Ascending aorta (tissue), 2 donors: Measurements from ENCODE around the gene LMBR1. TPM values are rescaled to one million over a fixed set of nuclear protein-coding genes. Genes with fewer than 3 reads are reported as not detected.

Experiments
- DNase-seq, 2 donors: peaks; one replicate each; pipeline ENCODE4 v3.0.0-alpha.2; 2019; ENCODE audit warnings: low spot score in 2 of 2
- H3K27ac ChIP-seq, 2 donors: fragments of 200-600 bp; sonication (generic); one replicate each; pipeline ENCODE4 v1.5.1; 2016 to 2017; ENCODE audit warnings: mild to moderate bottlenecking in 1 of 2
- H3K27me3 ChIP-seq: fragments of 200-600 bp; sonication (generic); one replicate; pipeline ENCODE4 v1.5.1; 2017
- H3K36me3 ChIP-seq, 2 donors: fragments of 200-600 bp; sonication (generic); one replicate each; pipeline ENCODE4 v1.5.1; 2016
- H3K4me1 ChIP-seq, 2 donors: fragments of 200-600 bp; sonication (generic); one replicate each; pipeline ENCODE4 v1.5.1; 2016 to 2017; ENCODE audit warnings: mild to moderate bottlenecking in 1 of 2
- H3K4me3 ChIP-seq, 2 donors: fragments of 200-600 bp; sonication (generic); one replicate each; pipeline ENCODE4 v1.5.1; 2016 to 2017; ENCODE audit warnings: mild to moderate bottlenecking in 1 of 2
- H3K9me3 ChIP-seq, 2 donors: fragments of 200-600 bp; sonication (generic); one replicate each; pipeline ENCODE4 v1.5.1; 2016
- intact Hi-C: fragments of 100-400 bp; cut with DNase I; formaldehyde crosslinking; loops from one replicate; pipeline ENCODE4 v1.15.1; 2023
- total RNA-seq: library from RNA; depleted of rRNA; stranded (reverse); fragments of >200 nt; gene quantifications from one replicate; pipeline ENCODE4 v1.1.0, GENCODE V29; 2016
- TF ChIP-seq, protein P1 (sequence below), 3 experiments: fragments of 200-600 bp in 2 of 3; fragments of 450-650 bp in 1 of 3; sonication (generic) in 2 of 3; IDR thresholded peaks; one replicate each; pipeline ENCODE4 v1.5.1; 2016 to 2019; ENCODE audit warnings: antibody characterized with exemption in 3 of 3, mild to moderate bottlenecking in 1 of 3, moderate library complexity in 1 of 3

LMBR1 gene
- total RNA-seq, 1 donor from 2014 or later: 14.8 TPM

DNA sequence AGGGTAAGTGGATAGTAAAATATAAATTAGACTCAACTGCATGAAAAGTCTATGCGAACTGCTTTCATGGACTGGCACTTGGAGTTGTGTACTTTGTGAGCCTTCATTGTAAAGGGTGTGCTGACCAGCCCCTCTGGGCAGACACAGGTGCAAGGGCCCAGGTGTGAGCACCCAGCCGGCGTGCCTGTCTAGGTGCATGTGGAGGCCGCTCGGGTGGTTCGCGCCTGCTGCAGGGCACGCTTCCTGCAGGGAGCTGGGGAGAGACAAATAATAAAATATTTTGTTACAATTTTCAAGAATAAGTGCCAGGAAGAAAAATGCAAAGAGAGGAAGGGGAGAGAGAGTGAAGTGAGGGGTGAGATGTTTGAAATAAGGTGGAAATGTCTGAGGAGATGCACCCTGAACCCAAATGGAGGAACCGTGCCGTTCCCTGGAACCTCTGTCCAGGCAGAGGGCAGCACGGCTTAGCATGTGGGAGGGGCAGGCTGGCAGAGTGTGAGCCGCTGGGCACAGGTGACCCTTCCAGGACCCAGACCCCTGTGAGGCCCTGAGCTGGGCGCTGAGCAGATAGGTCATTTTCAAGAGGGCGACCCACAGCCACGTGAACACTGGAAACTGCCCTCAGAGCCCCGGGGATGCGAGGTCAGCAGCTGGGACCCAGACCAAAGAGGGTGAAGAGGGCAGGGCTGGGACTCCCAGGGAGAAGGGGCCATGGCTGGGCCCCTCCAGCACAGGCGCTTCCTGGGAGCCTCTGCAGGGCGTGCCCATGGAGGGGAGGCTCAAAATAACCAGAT, 223.8 kb downstream of the LMBR1 start:
- no peak overlapping the region for H3K27ac ChIP-seq
- H3K9me3 ChIP-seq: no peaks in the 10 kb centered on the region
- intact Hi-C loops: no loop called here
- H3K27me3 ChIP-seq: no peaks in the 10 kb centered on the region
- peaks cover 0 to 10% of the 10 kb centered on the region in 2 donors for H3K36me3 ChIP-seq
- TF ChIP-seq, protein P1, sequence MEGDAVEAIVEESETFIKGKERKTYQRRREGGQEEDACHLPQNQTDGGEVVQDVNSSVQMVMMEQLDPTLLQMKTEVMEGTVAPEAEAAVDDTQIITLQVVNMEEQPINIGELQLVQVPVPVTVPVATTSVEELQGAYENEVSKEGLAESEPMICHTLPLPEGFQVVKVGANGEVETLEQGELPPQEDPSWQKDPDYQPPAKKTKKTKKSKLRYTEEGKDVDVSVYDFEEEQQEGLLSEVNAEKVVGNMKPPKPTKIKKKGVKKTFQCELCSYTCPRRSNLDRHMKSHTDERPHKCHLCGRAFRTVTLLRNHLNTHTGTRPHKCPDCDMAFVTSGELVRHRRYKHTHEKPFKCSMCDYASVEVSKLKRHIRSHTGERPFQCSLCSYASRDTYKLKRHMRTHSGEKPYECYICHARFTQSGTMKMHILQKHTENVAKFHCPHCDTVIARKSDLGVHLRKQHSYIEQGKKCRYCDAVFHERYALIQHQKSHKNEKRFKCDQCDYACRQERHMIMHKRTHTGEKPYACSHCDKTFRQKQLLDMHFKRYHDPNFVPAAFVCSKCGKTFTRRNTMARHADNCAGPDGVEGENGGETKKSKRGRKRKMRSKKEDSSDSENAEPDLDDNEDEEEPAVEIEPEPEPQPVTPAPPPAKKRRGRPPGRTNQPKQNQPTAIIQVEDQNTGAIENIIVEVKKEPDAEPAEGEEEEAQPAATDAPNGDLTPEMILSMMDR (IDR thresholded peaks at IDR 0.05): no peak
- no peaks in the 10 kb centered on the region for H3K4me1 ChIP-seq
- no peak overlapping the region for H3K4me3 ChIP-seq
- DNase-seq: no peak

DNA sequence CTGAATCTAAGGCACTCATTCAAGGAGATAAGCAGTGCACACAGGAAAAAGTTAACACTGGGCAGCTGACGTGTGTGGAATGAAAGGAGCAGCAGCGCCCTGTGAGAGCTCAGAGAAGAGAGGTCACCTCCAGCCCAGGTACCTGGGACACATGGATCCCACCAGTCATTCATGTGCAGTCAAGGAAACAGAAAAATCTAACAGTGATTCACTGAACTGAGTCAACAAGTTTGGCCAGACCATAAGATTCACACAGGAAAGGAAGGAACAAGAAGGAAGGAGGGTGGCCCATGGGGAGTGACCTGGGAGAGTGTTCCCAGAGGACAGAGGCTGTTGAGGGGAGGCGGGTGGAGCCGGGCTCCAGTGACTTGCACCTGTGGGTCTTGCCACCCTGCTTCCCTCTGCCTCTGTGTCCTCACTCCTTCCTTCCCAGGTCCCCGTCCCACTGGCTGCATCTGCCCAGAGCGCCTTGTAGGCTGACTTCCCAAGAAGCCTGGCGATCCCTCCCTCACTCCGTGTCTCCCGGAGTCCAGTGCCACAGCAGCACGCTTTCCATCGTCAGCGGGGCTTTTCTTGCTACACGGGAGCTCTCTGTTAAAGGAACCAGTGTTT, 224.7 kb downstream of the LMBR1 start:
- intact Hi-C loops: no loop called here
- TF ChIP-seq, protein P1 (IDR thresholded peaks at IDR 0.05): no peak
- H3K4me3 ChIP-seq: no peak overlapping the region
- H3K27ac ChIP-seq: no peak overlapping the region
- no peaks in the 10 kb centered on the region for H3K4me1 ChIP-seq
- H3K9me3 ChIP-seq: no peaks in the 10 kb centered on the region
- H3K36me3 ChIP-seq: peaks cover 0 to 10% of the 10 kb centered on the region in 2 donors
- no peaks in the 10 kb centered on the region for H3K27me3 ChIP-seq
- no peak for DNase-seq

DNA sequence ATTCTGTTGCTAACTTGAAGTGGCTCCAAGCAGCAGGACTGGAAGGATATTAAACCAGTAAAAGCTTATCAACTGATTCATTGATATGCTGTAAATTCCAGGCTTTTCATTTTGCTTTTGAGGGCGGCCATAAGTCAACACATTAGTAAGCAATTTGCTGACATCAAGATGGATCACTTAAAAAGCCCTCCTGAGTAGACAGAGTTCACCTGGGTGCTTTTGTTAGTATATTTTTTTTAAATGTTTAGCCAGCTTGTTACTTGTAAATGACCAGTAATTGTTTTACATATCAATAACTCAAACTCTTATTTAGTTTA, 225.9 kb downstream of the LMBR1 start:
- H3K4me1 ChIP-seq: no peaks in the 10 kb centered on the region
- no peaks in the 10 kb centered on the region for H3K9me3 ChIP-seq
- no peak for DNase-seq
- H3K27me3 ChIP-seq: no peaks in the 10 kb centered on the region
- H3K27ac ChIP-seq: no peak overlapping the region
- H3K4me3 ChIP-seq: no peak overlapping the region
- TF ChIP-seq, protein P1 (IDR thresholded peaks at IDR 0.05): no peak
- intact Hi-C loops: no loop called here
- H3K36me3 ChIP-seq: no peaks in the 10 kb centered on the region

DNA sequence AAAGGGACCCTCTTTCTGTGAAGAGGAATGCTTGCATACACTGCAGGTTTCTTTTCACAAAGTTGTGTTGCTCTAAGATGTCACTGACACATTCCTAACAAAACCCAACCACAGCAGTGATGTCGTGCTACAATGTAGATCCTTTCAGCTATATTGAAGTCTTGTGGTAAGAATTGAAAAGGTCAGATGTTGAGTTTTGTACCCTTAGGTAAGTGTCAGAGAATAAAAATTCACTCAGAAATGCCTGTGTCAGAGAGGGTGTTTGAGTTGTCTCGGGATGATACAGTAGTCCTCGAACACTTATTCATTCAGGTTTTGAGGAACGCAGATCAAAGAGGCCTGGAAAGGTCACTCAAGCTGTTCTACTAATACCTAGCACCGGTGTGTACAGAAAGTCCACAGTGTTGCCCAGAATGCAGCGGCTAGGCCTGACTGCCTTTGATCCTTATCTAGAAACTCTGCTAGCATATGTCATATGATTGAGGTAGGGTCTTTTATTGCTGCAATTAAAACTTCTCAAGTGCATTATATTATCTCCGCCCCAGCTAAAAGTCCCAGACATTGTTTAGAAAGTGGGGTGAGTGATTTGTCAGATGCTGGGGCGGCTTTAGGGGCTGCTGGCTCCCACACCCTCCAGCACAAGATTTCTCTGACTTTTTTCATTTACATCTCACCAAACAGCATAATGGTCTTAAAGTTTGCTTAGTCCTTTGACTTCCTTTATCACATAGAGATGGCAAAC, 226.4 kb downstream of the LMBR1 start:
- Histone ChIP-seq H3K27me3 (no peaks in the 10 kb centered on the region), H3K36me3 (no peaks in the 10 kb centered on the region), H3K9me3 (no peaks in the 10 kb centered on the region), H3K4me3 (no peak overlapping the region), H3K27ac (no peak overlapping the region), H3K4me1 (no peaks in the 10 kb centered on the region)
- TF ChIP-seq, protein P1 (IDR thresholded peaks at IDR 0.05): no peak
- no peak for DNase-seq
- intact Hi-C loops: no loop called here

DNA sequence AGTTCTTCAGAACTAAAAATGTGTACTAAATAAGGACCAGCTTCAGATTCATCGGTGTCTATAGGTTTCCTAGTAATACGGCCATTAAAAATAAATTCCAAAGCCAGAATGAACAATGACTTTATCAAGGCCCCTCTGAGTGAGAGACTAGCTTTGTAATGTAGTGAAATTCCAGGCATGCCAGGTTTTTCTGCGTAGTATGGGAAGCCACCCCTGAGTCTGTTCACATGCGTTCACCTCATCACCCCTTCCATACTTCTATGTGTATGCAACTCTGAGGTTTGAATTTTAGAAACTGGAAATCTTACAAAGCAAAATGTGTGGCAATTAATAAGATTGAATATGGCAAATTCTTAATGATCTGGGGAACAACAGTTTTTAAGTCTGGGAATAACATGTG, 227.9 kb downstream of the LMBR1 start:
- no peaks in the 10 kb centered on the region for H3K9me3 ChIP-seq
- H3K27ac ChIP-seq: no peak overlapping the region
- H3K4me1 ChIP-seq: no peaks in the 10 kb centered on the region
- H3K4me3 ChIP-seq: no peak overlapping the region
- intact Hi-C loops: no loop called here
- no peaks in the 10 kb centered on the region for H3K36me3 ChIP-seq
- no peak for DNase-seq
- TF ChIP-seq, protein P1 (IDR thresholded peaks at IDR 0.05): no peak
- H3K27me3 ChIP-seq: no peaks in the 10 kb centered on the region
